Liver (tissue), 9 donors: ENCODE data around the gene HNF4A. TPM values are rescaled to one million over a fixed set of nuclear protein-coding genes. Genes with fewer than 3 reads are reported as not detected.

Experiments
- DNase-seq: peaks from one replicate; pipeline ENCODE4 v3.0.0-alpha.2; 2017; ENCODE audit warnings: low spot score
- H3K27ac ChIP-seq, 2 donors: one replicate each; pipeline ENCODE4 v1.7.0; 2013; ENCODE audit warnings: inconsistent platforms in 2 of 2, low read length in 2 of 2, control low read depth in 1 of 2, low read depth in 1 of 2, mild to moderate bottlenecking in 1 of 2
- H3K27me3 ChIP-seq, 4 donors: one replicate each; pipeline versions ENCODE4 v1.6.1 to v1.7.0; 2013; ENCODE audit warnings: low read length in 3 of 4, inconsistent platforms in 1 of 4, mild to moderate bottlenecking in 1 of 4, moderate library complexity in 1 of 4; ENCODE audit not compliant: control insufficient read depth in 4 of 4, insufficient read depth in 4 of 4
- H3K36me3 ChIP-seq, 4 donors: one replicate each; pipeline versions ENCODE4 v1.6.1 to v1.7.0; 2013; ENCODE audit warnings: low read length in 3 of 4, mild to moderate bottlenecking in 3 of 4, low read depth in 1 of 4, moderate library complexity in 1 of 4; ENCODE audit not compliant: control insufficient read depth in 4 of 4, insufficient read depth in 3 of 4
- H3K4me1 ChIP-seq, 4 donors: one replicate each; pipeline versions ENCODE4 v1.6.1 to v1.7.0; 2013; ENCODE audit warnings: low read length in 3 of 4, mild to moderate bottlenecking in 3 of 4, moderate library complexity in 1 of 4; ENCODE audit not compliant: control insufficient read depth in 4 of 4, insufficient read depth in 4 of 4
- H3K4me3 ChIP-seq, 3 donors: one replicate each; pipeline versions ENCODE4 v1.6.1 to v1.7.0; 2013; ENCODE audit warnings: low read length in 3 of 3, control low read depth in 1 of 3, low read depth in 1 of 3, mild to moderate bottlenecking in 1 of 3
- H3K9ac ChIP-seq, 2 donors: one replicate each; pipeline ENCODE4 v1.7.0; 2013; ENCODE audit warnings: low read length in 2 of 2, mild to moderate bottlenecking in 2 of 2, moderate library complexity in 2 of 2, control low read depth in 1 of 2, low read depth in 1 of 2
- H3K9me3 ChIP-seq, 4 donors: one replicate each; pipeline versions ENCODE4 v1.6.1 to v1.7.0; 2013; ENCODE audit warnings: low read length in 3 of 4; ENCODE audit not compliant: control insufficient read depth in 4 of 4
- ATF3 ChIP-seq: IDR thresholded peaks from 2 replicates; pipeline ENCODE4 v1.6.1; 2016; ENCODE audit warnings: antibody characterized with exemption
- EGR1 ChIP-seq, 2 donors: IDR thresholded peaks; 2 replicates each; pipeline ENCODE4 v1.6.1; 2016 to 2018; ENCODE audit warnings: antibody characterized with exemption in 2 of 2, low read depth in 2 of 2
- FOXA1 ChIP-seq: IDR thresholded peaks from 2 replicates; pipeline ENCODE4 v1.6.1; 2016; ENCODE audit warnings: antibody characterized with exemption
- FOXA2 ChIP-seq: IDR thresholded peaks from 2 replicates; pipeline ENCODE4 v1.6.1; 2016; ENCODE audit warnings: antibody characterized with exemption
- GABPA ChIP-seq, 2 donors: IDR thresholded peaks in 1 of 2; conservative IDR thresholded peaks in 1 of 2; 2 replicates each; pipeline ENCODE4 v1.6.1; 2016; ENCODE audit warnings: antibody characterized with exemption in 2 of 2, mild to moderate bottlenecking in 1 of 2, moderate library complexity in 1 of 2
- HNF4A ChIP-seq, 2 donors: conservative IDR thresholded peaks; 2 replicates each; pipeline ENCODE4 v1.6.1; 2016; ENCODE audit warnings: antibody characterized with exemption in 2 of 2, mild to moderate bottlenecking in 2 of 2
- HNF4G ChIP-seq: IDR thresholded peaks from 2 replicates; pipeline ENCODE4 v1.6.1; 2016; ENCODE audit warnings: antibody characterized with exemption
- JUND ChIP-seq, 2 donors: IDR thresholded peaks; 2 replicates each; pipeline ENCODE4 v1.6.1; 2016; ENCODE audit warnings: antibody characterized with exemption in 2 of 2
- NR2F2 ChIP-seq: IDR thresholded peaks from 2 replicates; pipeline ENCODE4 v1.6.1; 2016; ENCODE audit warnings: antibody characterized with exemption
- RAD21 ChIP-seq, 2 donors: IDR thresholded peaks; 2 replicates each; pipeline ENCODE4 v1.6.1; 2016; ENCODE audit warnings: antibody characterized with exemption in 2 of 2, mild to moderate bottlenecking in 2 of 2
- REST ChIP-seq: IDR thresholded peaks from 2 replicates; pipeline ENCODE4 v1.6.1; 2016; ENCODE audit warnings: antibody characterized with exemption, mild to moderate bottlenecking
- RXRA ChIP-seq, 2 donors: IDR thresholded peaks; 2 replicates each; pipeline ENCODE4 v1.6.1; 2017 to 2018; ENCODE audit warnings: antibody characterized with exemption in 2 of 2, mild to moderate bottlenecking in 1 of 2
- SP1 ChIP-seq: IDR thresholded peaks from 2 replicates; pipeline ENCODE4 v1.6.1; 2018; ENCODE audit warnings: antibody characterized with exemption, mild to moderate bottlenecking
- TAF1 ChIP-seq: conservative IDR thresholded peaks from 2 replicates; pipeline ENCODE4 v1.6.1; 2016; ENCODE audit warnings: antibody characterized with exemption, mild to moderate bottlenecking
- ZBTB33 ChIP-seq: IDR thresholded peaks from 2 replicates; pipeline ENCODE4 v1.6.1; 2016; ENCODE audit warnings: antibody characterized with exemption
- WGBS: extraction: QIAGEN DNeasy Blood & Tissue Kit; methylation state at CpG from one replicate; pipeline ENCODE4 v1.1.7; 2013; 5-methylcytosine and 5-hydroxymethylcytosine counted together
- polyA plus RNA-seq, 2 donors: library from polyadenylated mRNA; stranded (reverse) in 1 of 2; unstranded in 1 of 2; fragments of 200-250 nt in 1 of 2; fragments of >200 nt in 1 of 2; fragmentation: Nextera tagmentation in 1 of 2; extraction: Ambion mirVana in 1 of 2; gene quantifications; one replicate each; pipeline versions ENCODE4 v1.2.1 to v1.2.3, GENCODE V29; 2013 to 2015
- total RNA-seq, 2 donors: library from RNA; depleted of rRNA; stranded (reverse); fragments of >200 nt; gene quantifications; one replicate each; pipeline ENCODE4 v1.2.3, GENCODE V29; 2014
- TF ChIP-seq, protein P1 (sequence below): IDR thresholded peaks from 2 replicates; pipeline ENCODE4 v1.6.1; 2016; ENCODE audit warnings: antibody characterized with exemption
- TF ChIP-seq, protein P2 (sequence below): fragments of 150-350 bp; IDR thresholded peaks from 2 replicates; pipeline ENCODE4 v1.5.1; 2017; ENCODE audit warnings: improper control_type of control experiment, low read depth, low read length; ENCODE audit not compliant: missing input control
- donor health status: healthy.
- donor health status: healthy.
- donor health status: healthy.
- donor health status: healthy.
- donor health status: healthy.

Gene HNF4A
- total and polyA plus RNA-seq, 4 donors: 51.7 to 171 (median 86.0) TPM

DNA sequence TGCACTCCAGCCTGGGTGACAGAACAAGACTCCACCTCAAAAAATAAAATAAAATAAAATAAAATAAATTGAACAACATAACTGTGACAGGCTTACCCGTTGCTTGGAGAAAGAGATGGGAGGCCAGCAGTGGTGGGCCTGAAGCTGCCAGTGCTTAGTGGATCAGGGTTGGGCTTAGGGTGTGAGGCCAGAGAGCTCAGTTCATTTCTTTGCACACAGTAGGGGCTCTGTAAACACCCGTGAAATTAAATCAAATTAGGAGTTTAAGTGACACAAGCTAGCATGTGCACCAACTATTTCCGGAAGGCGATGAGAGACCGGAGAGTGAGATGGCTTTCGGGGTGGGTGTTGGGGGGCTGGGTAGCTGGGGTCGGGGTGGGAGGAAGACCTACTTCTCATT lies 94.4 kb downstream of the HNF4A start:
- 33% methylated on average over 7 of the region's 7 CpGs for WGBS
- Histone ChIP-seq H3K4me1 (peaks cover 4 to 19% (median 12%) of the 10 kb centered on the region in 4 donors), H3K9me3 (no peaks in the 10 kb centered on the region), H3K27me3 (no peaks in the 10 kb centered on the region), H3K4me3 (peak overlapping the region in 1 of 3 donors; percentile 82), H3K9ac (peak overlapping the region in 1 of 2 donors; percentile 98), H3K36me3 (no peaks in the 10 kb centered on the region), H3K27ac (peak overlapping the region; percentile 91 to 96)
- DNase-seq: no peak
- TF ChIP-seq NR2F2 (no peak), EGR1 (IDR thresholded peaks at IDR 0.05; ENCODE audit: low read depth in 2 of 2) (no peak), TAF1 (no peak), JUND (IDR thresholded peaks at IDR 0.05) (no peak), ZBTB33 (no peak), HNF4G (no peak), RXRA (IDR thresholded peaks at IDR 0.05) (no peak), ATF3 (no peak), GABPA (IDR thresholded peaks at IDR 0.05 in 1 of 2, conservative IDR thresholded peaks at IDR 0.05 in 1 of 2) (no peak), RAD21 (IDR thresholded peaks at IDR 0.05) (no peak), FOXA2 (no peak), HNF4A (conservative IDR thresholded peaks at IDR 0.05) (no peak), FOXA1 (no peak), REST (no peak)
- TF ChIP-seq, protein P1, sequence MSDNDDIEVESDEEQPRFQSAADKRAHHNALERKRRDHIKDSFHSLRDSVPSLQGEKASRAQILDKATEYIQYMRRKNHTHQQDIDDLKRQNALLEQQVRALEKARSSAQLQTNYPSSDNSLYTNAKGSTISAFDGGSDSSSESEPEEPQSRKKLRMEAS: no peak

- H3K9me3 ChIP-seq: no peaks in the 10 kb centered on the region
- H3K9ac ChIP-seq: peak overlapping the region; percentile 20 to 32
- 16% methylated on average over 3 of the region's 3 CpGs for WGBS
- H3K27ac ChIP-seq: peak overlapping the region; percentile 86 to 91
- no peak overlapping the region for H3K4me3 ChIP-seq
- H3K4me1 ChIP-seq: peaks cover 4 to 19% (median 13%) of the 10 kb centered on the region in 4 donors
- no peaks in the 10 kb centered on the region for H3K27me3 ChIP-seq
- DNase-seq: no peak
- H3K36me3 ChIP-seq: no peaks in the 10 kb centered on the region
- no peak for TF ChIP-seq FOXA1
- TF ChIP-seq, protein P1: peak; percentile 83
- TF ChIP-seq RXRA (IDR thresholded peaks at IDR 0.05): peak; percentile 74 to 75
- TF ChIP-seq, protein P2, sequence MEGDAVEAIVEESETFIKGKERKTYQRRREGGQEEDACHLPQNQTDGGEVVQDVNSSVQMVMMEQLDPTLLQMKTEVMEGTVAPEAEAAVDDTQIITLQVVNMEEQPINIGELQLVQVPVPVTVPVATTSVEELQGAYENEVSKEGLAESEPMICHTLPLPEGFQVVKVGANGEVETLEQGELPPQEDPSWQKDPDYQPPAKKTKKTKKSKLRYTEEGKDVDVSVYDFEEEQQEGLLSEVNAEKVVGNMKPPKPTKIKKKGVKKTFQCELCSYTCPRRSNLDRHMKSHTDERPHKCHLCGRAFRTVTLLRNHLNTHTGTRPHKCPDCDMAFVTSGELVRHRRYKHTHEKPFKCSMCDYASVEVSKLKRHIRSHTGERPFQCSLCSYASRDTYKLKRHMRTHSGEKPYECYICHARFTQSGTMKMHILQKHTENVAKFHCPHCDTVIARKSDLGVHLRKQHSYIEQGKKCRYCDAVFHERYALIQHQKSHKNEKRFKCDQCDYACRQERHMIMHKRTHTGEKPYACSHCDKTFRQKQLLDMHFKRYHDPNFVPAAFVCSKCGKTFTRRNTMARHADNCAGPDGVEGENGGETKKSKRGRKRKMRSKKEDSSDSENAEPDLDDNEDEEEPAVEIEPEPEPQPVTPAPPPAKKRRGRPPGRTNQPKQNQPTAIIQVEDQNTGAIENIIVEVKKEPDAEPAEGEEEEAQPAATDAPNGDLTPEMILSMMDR: no peak
- TF ChIP-seq JUND (IDR thresholded peaks at IDR 0.05): no peak
- peak; percentile 82 for TF ChIP-seq SP1
- TF ChIP-seq FOXA2: peak; percentile 55
- TF ChIP-seq REST: no peak
- no peak for TF ChIP-seq ATF3
- TF ChIP-seq NR2F2: no peak
These were observed 94.9 kb downstream of the HNF4A start for GRCh38 chr20:44450281-44450889.
